ENCODE measurements around the gene PTTG1IP. TPM values are rescaled to one million over a fixed set of nuclear protein-coding genes. Genes with fewer than 3 reads are reported as not detected.
A peak's percentile ranks its signal among the peaks of the same experiment; 100 is the strongest.
"Not testable (repeated sequence)": the region's sequence is repeated elsewhere in the genome, so short reads cannot be mapped to it uniquely, and the experiment has no call there.

Gene PTTG1IP
- total RNA-seq, 1 donor from 2014 or later, result 73.9 TPM

DNA sequence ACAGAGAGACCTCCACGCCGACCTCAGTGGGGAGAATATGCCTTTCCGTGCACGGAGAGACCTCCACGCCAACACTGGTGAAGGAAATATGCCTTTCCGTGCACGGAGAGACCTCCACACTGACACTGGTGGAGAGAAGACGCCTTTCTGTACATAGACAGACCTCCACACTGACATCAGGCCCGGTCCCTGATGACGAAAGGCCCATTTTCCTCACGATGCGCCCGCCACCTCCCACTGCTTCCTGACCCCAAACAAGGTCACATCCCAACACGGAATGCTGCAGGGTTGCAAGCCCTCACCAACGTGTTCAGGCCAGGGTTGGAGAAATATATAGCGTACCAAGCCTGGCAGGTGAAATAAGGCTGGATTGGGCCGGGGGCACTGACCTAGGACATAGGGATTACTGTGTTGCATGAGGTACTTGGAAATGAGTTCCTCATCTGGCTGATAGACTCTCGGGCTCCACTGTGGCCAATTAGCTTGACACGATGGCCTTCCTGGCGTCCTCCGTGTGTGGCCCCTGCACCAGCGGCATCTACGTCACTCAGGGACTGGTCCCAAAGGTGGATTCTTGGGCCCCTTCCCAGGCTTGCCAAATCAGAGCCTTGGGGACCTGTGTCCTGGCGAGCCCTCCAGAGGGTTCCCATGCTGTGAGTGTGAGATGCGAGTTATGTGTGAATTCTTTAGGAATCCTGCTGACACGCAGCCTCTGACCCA is 39.1 kb downstream of the PTTG1IP start:
- ATAC-seq (no peak), DNase-seq (ENCODE audit: low spot score) (no peak)

DNA sequence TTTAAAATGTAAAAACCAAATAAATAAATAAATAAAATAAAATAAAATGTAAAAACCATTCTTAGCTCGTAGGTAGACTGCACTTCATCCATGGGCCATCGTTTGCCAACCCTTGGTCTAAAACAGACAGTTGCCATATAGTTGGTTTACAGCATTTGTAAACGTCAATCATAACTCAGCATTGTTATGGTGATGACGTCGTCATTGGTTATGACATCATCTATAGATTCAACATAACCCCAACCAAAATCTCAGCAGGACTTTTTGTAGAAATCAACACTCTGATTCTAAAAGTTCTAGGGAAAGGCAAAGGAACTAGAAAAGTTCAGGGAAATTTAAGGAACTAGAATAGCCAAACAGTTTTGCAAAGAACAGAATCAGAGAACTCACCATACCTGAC is 39.8 kb downstream of the PTTG1IP start:
- DNase-seq (ENCODE audit: low spot score) (no peak), ATAC-seq (no peak)

DNA sequence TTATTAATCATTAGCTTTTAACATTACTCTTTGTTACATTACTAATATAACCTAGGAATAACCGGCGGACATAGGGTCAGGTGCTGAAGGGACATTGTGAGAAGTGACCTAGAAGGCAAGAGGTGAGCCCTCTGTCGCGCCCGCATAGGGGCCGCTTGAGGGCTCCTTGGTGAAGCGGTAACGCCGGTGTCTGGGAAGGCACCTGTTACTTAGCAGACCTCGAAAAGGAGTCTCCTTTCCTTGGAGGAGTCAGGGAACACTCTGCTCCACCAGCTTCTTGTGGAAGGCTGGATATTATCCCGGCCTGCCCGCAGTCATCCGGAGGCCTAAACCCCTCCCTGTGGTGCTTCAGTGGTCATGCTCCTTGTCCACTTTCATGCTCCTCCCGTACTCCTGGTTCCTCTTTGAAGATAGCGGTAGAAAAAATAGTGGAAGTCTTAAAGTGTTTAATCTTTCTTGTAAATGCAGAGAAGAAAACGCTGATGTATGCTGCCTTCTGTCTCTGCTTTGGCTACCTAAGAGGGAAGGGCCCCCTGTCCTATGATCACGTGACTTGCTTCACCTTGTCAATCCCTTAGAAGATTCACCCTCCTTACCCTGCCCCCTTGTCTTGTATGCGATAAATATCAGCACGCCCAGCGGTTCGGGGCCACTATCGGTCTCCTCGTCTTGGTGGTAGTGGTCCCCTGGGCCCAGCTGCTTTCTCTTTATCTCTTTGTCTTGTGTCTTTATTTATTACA is 40.8 kb downstream of the PTTG1IP start:
- ATAC-seq; DNase-seq (ENCODE audit: low spot score): not testable (repeated sequence)

DNA sequence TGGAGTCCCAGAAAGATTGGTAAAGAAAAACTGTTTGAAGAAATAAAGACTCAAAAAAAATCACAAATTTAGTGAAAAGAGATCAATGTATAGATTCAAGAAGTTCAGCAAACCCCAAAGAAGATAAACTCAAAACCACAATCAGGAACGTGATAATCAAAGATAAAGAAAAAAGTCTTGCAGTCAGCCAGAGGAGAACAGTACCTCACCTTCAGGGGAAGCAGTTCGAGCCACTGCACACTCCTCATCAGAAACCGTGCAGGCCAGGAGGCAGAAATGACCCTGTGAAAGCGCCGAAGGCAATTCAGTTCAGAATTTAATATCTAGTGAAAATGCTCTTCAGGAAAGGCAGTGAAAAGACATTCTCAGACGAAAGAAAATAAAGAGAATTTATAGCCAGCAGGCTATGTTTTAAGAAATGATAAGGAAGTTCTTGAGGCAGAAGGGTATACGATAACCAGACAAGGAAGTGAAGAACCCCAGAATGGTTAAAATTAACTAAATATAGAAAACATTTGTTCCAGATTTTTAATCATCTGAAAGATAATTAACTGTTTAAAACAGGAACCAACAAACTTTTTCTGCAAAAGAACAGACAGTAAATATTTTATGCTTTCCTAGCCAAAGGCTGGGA is 42.1 kb downstream of the PTTG1IP start:
- ATAC-seq (no peak), DNase-seq (ENCODE audit: low spot score) (no peak)

DNA sequence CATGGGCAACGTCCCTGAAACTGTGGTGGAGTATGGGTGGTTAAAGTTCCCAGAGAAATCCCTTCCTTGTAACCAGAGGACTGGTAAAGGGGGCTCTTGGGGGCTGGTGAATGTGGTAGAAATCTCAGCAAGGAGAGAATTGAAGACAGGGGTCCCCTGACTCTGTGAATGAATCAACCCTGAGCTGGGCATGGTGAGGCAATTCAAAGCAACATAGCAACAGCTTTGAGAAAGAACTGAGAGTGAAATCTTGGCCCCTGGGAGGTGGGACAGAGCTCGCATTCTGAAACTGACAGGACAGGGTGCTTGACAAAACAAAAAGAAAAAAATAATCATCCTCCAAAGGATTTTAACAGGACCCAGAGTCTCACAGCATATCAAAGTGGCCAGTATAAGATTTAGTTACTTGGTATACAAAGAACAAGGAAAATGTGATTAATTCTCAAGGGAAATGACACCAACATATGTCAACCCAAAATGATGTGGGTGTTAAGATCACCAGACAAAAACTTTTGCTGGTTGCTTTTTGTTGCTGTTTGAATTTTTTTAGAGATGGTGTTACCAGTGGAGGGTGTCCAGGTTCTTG is 43.9 kb downstream of the PTTG1IP start:
- no peak for DNase-seq (ENCODE audit: low spot score)
- ATAC-seq, result no peak

DNA sequence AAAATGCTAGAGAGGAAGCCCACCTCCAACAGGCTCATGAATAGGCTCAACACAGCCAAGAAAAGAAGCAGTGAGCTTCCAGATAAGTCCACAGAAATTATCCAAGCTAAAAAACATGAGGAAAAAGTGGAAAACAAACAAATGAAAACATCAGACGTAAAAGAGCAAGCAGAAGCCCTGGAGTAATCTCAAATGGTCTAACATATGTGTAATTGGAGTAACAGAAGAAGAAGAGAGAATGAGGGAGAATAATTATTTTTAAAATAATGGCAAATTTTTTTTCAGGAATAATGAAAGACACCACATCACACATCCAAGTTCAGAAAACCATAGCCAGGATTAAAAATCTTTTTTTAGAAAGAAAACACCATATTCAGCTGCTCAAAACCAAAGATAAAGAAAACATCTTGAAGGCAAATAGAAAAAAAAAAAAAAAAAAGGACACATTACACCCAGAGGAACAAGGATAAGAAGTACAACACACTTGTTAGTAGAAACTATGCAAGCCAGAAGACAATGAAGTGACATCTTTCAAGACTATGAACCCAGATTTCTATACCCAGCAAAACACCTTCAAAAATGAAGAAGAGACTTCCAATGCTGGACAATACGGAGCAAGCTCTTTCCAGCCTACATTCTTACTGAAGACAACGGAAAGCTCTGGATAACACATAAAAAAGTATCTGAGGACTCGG is 45.0 kb downstream of the PTTG1IP start:
- ATAC-seq (no peak), DNase-seq (ENCODE audit: low spot score) (no peak)

DNA sequence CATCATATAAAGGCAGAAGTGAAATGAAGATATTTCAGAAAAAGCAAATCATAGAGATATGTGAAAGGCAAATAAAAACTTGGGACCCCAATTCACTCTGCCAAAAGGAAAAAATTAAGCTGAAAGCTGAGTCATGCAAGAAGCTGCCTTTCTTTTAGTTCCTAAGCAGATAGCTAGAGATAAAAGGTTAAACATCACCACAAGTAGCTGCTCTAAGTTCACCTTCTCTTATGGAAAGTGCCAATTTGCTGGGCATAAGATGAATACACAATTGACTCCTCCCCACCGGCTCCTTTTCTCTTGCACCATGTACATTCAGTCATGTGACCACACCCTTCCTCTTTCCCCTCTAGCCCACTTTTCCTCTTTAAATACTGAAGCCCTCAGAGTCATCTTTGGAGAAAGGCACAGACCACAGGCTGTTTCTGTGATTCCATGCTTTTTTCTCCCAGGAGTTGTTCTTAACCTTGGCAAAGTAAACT is 50.3 kb downstream of the PTTG1IP start:
- no peak for ATAC-seq

DNA sequence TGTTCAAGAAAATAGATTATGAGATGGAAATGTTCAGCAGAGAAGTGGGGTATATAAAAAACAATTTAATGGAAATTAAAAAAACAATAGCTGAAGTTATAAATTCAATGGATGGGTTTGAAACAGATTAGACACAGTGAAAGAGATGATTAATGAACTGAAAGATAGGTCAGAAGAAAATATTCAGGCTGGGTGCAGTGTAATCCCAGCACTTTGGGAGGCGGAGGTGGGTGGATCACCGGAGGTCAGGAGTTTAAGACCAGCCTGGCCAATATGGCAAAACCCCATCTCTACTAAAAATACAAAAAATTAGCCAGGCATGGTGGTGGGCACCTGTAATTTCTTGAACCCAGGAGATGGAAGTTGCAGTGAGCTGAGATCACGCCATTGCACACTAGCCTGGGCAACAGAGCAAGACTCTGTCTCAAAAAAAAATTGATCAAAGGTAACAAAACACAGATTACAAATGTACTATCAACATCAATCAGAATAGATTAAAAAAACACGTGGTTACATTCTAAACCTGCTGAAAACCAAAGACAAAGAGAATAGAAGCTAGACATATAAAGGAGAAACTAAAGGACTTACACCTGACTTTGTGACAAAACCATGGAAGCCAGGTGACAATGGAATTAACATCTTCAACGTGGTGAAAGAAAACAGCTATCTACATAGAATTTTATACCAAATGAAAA is 50.9 kb downstream of the PTTG1IP start:
- ATAC-seq (no peak), DNase-seq (ENCODE audit: low spot score) (no peak)

More for the DNA sequence above, 50.3 kb downstream of the PTTG1IP start:
- no peak for DNase-seq (ENCODE audit: low spot score)

DNA sequence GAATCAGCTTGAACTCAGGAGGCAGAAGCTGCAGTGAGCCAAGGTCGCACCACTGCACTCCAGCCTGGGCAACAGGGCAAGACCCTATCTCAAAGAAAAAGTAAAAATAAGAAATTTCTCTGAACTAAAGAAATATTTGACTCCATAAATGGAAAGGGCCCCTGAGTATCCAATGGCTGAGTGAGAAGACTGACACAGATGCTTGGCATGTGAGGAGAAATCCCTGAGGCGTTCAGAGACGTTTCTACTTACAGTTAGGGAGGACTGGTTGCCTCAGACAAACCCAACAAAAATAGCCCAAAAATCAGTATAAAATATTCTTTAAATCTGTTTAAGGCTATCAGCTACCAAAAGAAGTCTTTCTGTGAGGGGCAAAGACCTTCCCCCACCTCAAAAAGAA is 52.6 kb downstream of the PTTG1IP start:
- DNase-seq (ENCODE audit: low spot score) (no peak), ATAC-seq (no peak)

DNA sequence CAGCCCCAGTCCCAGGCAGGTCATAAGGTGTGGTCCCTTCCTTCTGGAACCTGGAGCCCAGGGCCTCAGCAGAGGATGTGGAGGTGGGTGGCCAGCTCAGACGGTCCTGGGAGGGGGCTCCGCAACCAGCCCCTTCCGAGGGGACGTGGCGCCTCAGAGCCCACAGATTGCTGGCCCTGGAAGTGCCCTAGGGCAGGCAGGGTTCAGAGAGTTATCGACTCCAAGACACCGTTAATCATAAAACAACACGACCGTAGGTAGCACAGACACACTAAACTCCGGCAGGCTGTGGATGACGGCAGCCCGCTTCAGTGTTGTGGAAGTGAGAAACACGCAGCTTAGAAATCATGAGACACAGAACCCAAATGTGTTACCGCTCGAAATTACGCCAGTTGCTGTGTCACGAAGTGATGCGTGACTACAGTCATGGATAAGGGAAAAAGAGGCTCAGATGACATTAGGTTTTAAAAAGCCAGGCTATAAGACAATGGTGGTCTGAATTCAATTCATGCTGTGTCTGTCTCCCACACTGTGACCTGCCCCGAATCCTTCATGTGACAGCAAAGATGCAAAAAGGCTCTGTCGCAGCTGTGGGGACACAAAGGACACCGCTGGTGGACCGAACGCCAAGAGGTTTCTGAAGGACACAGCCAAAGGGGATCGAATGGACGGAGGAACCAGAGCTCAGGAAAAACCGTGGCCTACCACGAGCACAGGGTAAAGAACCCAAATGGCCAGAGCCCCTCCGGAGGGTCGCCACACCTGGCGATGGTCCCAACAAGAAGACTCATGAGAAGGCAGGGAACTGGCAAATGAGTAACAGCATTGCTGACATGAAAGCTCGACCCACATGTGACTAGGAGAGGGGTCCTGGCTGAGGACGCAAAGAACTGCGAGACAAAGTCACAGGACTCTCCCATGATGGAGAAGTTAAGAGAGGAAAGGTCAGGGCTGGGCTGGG is 53.9 kb downstream of the PTTG1IP start:
- DNase-seq (ENCODE audit: low spot score), result no peak
- ATAC-seq, result no peak

DNA sequence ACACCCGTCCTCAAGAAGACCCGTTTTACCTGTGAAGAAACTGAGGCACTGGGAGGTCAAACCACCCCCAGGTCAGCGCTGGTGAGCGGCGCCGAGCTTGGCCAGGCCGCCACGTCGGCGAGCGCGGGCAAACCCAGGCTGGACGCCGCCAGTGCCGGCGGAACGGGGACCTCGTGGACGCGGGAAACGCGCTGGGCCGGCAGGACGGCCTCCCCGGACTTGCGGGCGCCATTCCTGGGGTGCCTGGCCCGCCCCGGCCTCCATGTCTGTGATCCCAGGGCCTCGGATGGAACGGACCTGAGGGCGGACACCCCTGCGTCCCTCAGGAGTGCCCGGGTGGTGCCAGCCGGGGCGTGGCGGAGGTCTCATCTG is 54.9 kb downstream of the PTTG1IP start:
- DNase-seq (ENCODE audit: low spot score) (no peak), ATAC-seq (no peak)

DNA sequence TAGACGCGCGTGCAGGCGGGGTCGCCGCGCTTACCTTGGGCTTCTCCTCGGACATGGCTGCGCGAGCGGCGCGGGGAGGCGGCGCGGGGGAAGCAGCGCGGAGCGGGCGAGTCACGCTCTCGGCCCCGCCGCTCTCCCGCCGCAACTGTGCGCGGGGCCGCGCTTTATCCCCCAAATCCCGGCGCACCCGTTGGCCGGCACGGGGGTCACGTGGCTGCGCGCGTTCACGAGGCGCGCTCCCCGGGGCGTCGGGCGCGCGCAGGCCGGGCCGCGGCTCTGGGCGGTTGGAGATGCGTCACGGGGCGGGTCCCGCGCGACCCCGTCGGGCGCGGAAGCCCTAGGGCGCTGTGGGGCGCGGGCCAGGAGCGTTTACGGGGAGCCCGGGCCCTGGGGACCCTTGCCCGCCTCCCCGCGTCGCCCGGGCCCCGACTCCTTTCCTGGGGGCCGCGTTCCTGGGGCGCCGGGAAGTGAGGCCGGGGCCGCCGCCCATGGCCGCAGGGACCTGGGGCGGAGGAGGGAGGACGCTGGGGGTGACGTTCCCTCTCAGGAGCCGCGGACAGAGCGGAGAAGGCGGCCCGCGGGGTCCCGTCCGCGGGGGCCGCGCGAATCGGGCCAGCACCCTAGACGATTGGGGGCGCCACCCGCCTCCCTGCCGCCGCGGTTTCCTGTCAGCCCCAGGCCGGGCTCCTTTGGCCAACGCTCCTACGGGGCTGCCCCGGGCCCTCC is 55.4 kb downstream of the PTTG1IP start, which contains the start of gene SUMO3:
Gene SUMO3, minus strand, starts transcription at position 149 of the 726 bp plus-strand sequence. Its CDS starts 94 bp downstream, at position 55.
- DNase-seq (ENCODE audit: low spot score), result peak; percentile 81
- peak; percentile 79 for ATAC-seq

DNA sequence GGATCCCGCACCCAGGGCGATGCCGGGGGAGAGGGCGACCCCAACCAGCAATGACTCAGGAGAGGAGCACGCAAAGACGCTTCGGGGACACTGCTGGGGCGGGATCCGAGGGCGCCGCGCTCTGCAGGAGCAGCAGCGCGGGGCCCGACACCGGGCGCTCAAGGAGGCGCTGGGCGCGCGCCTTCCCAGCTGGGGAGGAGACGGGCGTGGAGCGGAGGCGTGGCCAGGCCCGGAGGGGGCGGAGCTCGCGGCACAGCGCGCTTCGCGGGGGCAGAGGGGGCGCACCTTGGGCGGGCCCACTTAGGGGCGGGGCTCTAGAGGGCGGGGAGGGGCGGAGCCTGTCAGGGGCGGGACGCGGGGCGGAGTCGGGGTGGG is 56.0 kb downstream of the PTTG1IP start:
- ATAC-seq, result peak; percentile 94

DNA sequence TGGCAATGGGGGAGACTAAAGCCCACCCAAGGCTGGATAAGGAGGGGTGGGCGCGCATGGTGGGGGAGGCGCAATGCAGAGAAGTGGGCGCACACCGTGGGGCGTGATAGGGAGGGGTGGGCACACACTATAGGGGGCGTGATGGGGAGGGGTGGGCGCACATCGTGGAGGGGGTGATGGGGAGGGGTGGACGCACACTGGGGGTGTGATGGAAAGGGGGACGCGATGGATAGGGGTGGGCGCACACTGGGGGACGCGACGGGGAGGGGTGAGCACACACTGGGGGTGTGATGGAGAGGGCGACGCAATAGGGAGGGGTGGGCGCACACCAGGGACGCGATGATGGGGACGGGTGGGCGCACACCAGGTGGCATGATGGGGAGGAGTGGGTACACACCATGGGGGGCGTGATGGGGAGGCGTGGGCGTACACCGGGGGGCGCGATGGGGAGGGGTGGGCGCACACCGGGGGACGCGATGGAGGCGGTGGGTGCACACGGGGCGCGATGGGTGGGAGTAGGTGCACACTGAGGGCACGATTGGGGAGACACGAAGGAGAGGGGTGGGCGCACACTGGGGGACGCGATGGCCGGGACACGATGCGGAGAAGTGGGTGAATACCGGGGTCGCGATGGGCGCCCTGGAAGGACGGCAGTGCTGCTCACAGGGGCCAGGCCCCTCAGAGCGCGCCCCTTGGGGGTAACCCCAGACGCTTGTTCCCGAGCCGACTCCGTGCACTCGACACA is 56.6 kb downstream of the PTTG1IP start:
- ATAC-seq, result no peak

More for the DNA sequence above, 56.0 kb downstream of the PTTG1IP start:
- peak; percentile 91 for DNase-seq (ENCODE audit: low spot score)

DNA sequence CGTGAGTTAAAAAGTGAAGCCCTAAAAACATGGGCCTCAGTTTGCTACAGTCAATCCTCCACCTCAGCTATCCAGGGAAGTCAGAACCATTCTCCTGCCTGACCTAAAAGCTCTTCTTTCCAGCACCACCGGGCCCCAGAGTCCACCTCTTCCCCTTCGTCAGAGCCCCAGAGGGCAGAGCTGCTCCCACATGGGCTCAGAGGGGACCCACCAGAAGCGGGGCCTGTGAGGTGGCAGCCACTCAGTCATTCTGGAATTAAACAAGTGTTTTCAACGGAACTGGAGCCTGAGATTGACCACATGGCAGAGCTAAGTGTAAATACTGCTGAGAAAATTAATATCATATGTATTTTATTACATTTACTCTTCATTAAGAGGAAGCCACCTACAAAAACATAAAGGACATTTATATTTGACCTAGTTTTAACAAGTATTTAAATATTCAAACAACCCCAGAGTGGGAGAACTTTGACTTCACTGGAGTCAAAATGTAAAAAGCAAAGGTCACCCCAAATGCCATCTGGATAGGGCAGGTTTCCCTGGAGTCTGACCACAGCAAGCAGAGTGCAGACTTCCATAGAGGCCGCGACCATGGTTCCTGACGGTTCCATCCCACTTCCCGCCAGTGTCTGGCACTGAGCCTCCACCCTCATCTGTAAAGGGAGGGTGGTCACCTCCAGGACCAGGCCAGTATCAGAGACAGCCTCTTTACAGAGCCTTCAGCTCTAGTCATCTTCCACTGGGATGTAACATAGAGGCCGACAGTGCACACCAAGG is 57.5 kb downstream of the PTTG1IP start:
- DNase-seq (ENCODE audit: low spot score), result no peak
- ATAC-seq, result peak; percentile 31

More for the DNA sequence above, 56.6 kb downstream of the PTTG1IP start:
- no peak for DNase-seq (ENCODE audit: low spot score)

DNA sequence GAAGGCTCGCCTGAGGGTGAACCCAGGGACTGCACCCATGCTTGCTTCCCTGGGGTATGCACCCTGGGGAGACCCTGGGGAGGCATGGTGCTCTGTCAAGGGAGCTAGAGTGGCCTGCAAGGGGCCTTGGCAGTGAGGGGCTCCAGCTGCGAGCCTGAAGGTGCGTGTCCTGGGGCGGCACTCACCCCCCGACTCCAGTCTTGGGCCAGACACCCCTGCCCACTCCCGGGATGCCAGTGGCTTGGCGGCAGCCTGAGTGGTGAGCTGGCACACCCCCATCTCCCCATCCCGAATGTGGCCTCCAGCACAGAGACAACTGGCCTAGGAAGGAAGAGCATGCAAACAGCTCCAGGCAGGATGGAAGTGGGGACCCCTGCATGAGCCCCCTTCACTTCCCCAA is 58.3 kb downstream of the PTTG1IP start:
- ATAC-seq, result no peak
- DNase-seq (ENCODE audit: low spot score), result no peak
